ENCODE measurements around the gene KCNAB1.

DNA sequence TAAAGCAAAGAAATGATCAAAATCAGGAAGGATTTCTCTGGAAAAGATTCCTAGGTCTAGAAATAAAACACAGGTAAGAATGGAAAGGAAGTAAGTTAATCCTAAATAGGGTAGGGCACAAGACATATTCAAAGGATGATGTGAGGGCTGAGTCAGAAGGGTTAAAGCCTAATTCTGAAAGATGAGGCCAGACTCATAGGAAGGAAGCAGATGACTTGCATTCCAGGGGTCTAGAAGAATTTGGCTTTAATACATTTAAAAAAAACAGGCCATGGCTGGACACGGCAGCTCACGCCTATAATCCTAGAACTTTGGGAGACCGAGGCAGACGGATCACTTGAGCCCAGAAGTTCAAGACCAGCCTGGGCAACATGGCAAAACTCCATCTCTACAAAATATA is 431.4 kb downstream of the KCNAB1 start:
- no peak for TF ChIP-seq TAF1 (IDR thresholded peaks at IDR 0.05; ENCODE audit: borderline replicate concordance, insufficient read depth, low read length)
- TF ChIP-seq POLR2AphosphoS5 (IDR thresholded peaks at IDR 0.05; ENCODE audit: low read depth, low read length): no peak
- no peak for TF ChIP-seq SIN3A (IDR thresholded peaks at IDR 0.05; ENCODE audit: borderline replicate concordance, insufficient read depth, low read length)
- TF ChIP-seq, protein P1, sequence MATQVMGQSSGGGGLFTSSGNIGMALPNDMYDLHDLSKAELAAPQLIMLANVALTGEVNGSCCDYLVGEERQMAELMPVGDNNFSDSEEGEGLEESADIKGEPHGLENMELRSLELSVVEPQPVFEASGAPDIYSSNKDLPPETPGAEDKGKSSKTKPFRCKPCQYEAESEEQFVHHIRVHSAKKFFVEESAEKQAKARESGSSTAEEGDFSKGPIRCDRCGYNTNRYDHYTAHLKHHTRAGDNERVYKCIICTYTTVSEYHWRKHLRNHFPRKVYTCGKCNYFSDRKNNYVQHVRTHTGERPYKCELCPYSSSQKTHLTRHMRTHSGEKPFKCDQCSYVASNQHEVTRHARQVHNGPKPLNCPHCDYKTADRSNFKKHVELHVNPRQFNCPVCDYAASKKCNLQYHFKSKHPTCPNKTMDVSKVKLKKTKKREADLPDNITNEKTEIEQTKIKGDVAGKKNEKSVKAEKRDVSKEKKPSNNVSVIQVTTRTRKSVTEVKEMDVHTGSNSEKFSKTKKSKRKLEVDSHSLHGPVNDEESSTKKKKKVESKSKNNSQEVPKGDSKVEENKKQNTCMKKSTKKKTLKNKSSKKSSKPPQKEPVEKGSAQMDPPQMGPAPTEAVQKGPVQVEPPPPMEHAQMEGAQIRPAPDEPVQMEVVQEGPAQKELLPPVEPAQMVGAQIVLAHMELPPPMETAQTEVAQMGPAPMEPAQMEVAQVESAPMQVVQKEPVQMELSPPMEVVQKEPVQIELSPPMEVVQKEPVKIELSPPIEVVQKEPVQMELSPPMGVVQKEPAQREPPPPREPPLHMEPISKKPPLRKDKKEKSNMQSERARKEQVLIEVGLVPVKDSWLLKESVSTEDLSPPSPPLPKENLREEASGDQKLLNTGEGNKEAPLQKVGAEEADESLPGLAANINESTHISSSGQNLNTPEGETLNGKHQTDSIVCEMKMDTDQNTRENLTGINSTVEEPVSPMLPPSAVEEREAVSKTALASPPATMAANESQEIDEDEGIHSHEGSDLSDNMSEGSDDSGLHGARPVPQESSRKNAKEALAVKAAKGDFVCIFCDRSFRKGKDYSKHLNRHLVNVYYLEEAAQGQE (IDR thresholded peaks at IDR 0.05; ENCODE audit: insufficient read depth in 1 of 2, low read depth in 2 of 2, low read length in 2 of 2): no peak
- TF ChIP-seq FOXP2 (optimal IDR thresholded peaks at IDR 0.05; ENCODE audit: borderline replicate concordance, extremely low read depth, extremely low read length, insufficient read depth): no peak

All from PFSK-1 (cell line).